GM12873 (cell line): ENCODE results near the gene SYNGR4.

ENCODE experiments used
- CTCF ChIP-seq: IDR thresholded peaks from 2 replicates; pipeline ENCODE4 v1.5.1; 2012; ENCODE audit warnings: low read depth, mild to moderate bottlenecking, moderate library complexity, low read length, control low read depth; ENCODE audit not compliant: insufficient read depth; ENCODE audit errors: missing control alignments

SYNGR4 gene

DNA sequence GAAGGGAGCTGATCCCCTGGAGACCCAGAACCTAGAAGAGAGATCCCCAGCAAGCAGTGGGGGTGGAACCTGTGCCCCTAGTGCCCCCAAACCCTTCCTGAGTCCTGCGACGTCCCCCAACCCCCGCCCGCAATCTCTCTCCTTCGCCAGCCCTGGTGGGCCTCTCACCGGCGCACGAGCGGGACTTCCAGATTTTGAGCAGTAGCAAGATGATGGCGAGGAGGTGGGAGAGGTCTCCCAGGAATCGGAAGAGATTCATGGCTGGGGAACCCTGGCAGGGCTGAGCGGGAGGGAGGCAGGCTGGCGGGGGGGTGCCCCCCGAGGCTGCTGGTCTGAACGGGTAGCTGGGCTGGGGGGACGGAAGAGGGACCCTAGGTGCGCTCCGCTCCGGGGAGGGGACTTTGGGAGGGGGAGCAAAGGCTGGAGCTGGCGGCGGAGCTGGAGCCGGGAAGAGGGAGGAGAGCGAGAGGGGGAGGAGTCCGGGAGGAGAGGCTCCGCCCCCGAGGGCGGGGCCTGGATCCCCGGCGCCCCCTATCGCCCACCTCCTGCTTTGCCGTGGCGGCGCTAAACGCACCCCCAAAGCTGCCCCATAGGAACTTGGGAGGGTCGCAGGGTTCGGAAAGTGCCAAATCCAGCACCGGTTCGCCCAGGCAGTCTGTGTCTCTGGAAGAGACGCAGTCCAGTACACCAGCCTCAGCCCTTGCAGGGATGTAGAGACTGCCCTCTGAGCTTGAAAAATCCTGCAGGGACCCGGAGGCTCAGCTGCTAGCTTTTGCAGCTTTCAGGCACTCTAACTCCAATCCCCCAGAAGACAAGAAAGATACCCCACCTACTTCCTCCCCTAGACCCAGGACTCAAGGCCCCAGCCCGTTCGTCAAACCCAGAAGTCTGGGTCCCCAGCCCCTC is 27.2 kb downstream of the SYNGR4 start, which contains the start of gene KDELR1:
KDELR1 (minus strand) TSS at position 452 of the 906 bp plus-strand sequence; CDS start at position 259, 193 bp downstream.
- TF ChIP-seq CTCF, result peak; percentile 98

- no peak for TF ChIP-seq CTCF
These were observed 28.8 kb downstream of the SYNGR4 start for GRCh38 chr19:48392860-48393558.

DNA sequence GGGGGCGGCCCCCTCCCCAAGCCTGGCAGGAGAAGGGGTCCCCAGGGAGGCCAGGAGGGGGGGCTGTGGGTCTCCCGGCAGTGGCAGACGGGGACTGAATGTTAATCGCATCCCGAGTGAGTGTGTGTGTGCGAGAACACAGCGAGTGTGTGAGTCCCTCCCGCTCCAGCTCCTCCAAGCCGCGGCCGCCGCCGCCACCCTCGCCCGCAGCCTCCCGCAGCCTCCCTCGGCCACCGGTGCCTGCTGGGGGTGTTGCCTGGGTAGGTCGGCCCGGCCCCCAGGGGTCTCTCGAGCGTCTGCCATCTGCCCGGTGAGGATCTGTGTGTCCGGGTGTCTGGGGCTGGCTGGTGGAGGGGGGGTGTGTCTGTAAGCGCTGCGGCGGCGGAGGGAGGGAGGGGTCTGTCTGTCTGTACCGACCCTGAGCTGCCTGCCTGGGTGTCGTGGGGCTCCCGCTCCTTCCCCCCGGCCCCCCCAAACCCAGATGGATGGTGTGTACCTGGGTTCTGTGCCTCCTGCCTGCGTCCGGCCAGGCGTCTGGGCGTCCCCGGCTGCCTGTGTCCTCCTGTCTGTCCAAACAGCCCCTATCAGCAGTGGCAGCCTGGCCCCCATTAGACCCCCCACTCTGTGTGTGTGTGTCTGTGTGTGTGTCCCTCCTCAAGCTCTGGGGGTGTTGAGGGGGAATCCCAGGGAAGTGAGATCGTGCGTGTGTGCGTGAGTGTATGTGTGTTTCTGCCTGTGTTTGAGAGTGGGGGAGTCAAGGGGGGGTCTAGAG is 29.6 kb downstream of the SYNGR4 start, which contains the start of gene GRIN2D:
GRIN2D (plus strand) TSS at position 110 of the 772 bp plus-strand sequence. CDS start 4,725 bp downstream, outside the sequence.
- TF ChIP-seq CTCF, result no peak

DNA sequence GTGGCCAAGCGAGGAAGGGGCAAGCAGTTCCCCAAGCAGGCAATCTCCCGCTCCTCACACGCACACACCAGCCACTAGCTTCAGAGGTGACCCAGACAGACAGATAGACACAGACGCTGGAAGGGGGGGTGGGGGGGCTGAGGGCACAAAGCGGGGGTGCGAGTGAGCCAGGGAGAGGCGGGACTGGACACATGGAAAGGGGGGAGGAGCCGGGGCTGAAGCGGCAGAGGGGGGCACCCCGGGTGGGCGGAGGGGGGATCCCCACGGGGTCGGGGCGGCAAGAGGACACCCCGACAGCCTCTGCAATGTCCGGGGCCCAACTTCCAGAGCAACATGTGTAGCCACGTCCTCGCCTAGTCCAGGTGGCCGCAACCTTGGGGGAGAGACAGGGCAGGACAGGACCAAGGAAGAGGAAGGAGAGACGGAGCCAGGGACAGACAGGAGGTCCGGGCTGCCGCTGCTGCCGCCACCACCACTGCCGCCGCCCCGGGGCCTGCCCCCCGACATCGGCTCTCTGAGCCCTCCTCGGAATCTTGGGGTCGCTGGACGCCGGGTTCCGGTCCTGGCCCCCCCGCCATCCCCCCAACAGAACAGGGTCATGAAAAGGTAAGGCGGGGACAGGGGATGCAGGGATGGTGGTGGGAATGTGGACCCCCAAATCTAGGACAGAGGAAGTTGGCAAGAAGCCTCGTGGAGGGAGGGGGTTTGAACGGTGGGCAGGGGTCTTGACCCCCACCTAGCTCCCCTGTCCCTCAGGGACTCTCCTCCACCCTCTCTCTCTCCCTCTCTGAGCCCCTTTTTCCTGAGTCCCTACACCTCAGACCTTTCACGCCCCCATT is 30.4 kb downstream of the SYNGR4 start:
- TF ChIP-seq CTCF, result no peak

DNA sequence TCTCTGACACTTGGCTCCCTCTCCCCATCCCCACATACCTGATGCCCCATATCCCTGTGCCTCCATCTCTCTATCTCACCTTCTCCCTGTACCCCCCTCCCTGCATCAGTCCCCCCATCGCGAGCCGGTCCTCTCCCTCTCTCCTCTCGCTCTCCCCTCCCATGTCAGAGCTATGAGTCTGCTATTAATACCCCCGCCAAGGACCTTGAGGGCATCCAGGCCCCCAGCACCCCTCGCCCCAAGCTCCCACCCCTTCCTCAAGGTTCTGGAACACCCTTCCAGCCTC is 30.9 kb downstream of the SYNGR4 start:
- TF ChIP-seq CTCF, result no peak

- no peak for TF ChIP-seq CTCF
These were observed 31.3 kb downstream of the SYNGR4 start for GRCh38 chr19:48395499-48395898.
